Activated CD8-positive, alpha-beta memory T cell treated with anti-CD3 and anti-CD28 coated beads, Interleukin-2, amount 50 U/mL, for 24 hours (primary cell): ENCODE data around the gene ERAS.

Experiments
- DNase-seq: peaks from one replicate; pipeline ENCODE4 v3.0.0-alpha.2; 2020; ENCODE audit errors: extremely low read depth

Gene ERAS, protein sequence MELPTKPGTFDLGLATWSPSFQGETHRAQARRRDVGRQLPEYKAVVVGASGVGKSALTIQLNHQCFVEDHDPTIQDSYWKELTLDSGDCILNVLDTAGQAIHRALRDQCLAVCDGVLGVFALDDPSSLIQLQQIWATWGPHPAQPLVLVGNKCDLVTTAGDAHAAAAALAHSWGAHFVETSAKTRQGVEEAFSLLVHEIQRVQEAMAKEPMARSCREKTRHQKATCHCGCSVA

DNA sequence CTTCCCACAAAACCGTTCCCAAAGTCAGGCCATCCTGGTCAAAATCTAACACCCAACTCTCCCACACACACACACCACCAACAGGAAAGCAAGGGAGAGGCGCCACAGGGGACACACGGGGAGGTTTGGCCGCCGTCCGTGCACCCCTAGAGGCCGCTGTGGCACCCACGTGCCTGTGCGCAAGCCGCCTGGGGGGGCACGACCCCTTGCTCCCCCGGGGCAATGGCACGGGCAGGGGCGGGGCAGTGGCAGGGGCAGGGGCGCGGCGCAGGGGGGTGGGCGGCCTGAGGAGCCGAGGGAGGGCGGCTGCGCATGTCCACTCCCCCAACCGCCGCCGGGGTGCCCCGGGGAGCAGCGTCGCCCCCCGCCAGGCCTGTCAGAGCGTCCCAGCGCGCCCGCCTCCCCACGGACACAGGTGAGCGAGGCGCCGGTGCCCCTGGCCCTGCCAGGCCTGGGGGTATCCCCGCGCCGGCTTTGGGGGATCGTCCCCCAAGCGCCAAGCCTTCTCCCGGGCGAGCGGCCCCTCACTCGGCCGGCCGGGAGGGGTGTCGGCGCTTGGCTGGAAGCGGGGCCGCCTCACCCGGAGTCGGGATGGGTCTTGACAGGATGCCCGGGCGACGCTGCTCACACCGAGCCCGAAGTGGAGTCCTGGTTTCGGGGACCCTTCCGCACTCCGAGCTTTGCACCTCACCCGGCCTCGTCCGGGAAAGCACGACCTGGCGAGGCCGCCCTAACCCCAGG is at the start of gene ERAS:
ERAS (plus strand) TSS at position 379 of the 741 bp plus-strand sequence. CDS start 2,611 bp downstream, outside the sequence.
- DNase-seq: no peak

- DNase-seq: no peak
Observed at GRCh38 chrX:48776818-48777439, 49.4 kb upstream of the ERAS start.

- DNase-seq: no peak
Observed at GRCh38 chrX:48779399-48779798, 46.9 kb upstream of the ERAS start.

GRCh38 chrX:48781705-48782104 is 44.6 kb upstream of the ERAS start:
- no peak for DNase-seq

GRCh38 chrX:48782216-48782615 is 44.1 kb upstream of the ERAS start:
- DNase-seq: no peak

- DNase-seq: no peak
Observed at GRCh38 chrX:48782795-48783194, 43.5 kb upstream of the ERAS start.

GRCh38 chrX:48784726-48785125 is 41.6 kb upstream of the ERAS start:
- no peak for DNase-seq

DNA sequence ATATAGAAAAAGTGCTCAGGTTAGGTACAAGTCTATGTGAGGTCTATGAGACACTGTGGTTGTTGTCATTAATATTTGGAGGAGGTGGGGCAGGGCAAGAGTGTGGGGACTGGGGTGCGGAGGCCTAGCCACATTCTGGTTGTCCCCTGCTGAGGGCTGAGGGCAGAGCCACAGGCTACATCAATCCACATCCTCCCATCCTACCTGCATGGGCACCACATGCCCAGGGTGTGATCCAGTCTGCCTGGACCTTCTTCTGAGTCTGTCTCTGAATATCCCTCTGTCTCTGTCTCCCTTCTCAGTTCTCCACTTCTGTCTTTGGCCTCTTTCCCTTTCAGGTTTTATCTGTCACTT is 41.1 kb upstream of the ERAS start:
- no peak for DNase-seq

- no peak for DNase-seq
Observed at GRCh38 chrX:48785540-48786214, 40.6 kb upstream of the ERAS start.

DNA sequence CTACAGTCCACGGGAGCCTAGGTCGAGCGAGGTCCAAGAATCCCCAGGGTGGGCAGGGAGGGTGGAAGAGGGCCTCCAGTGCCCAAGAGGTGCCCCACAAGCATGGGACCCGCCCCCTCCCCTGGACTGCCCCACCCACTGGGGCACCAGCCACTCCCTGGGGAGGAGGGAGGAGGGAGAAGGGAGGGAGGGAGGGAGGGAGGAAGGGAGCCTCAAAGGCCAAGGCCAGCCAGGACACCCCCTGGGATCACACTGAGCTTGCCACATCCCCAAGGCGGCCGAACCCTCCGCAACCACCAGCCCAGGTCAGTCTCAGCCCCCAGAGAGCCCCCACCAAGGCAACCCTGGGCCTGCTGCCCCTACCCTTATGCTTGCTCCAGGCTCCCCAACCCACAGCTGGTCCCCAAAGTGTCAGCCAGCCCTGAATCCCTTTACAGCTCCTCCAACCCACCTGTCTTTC is 39.9 kb upstream of the ERAS start, which contains the start of gene GATA1:
GATA1 (plus strand) TSS at position 250 of the 460 bp plus-strand sequence. CDS start 4,520 bp downstream, outside the sequence.
- no peak for DNase-seq

GRCh38 chrX:48786825-48787504 is 39.3 kb upstream of the ERAS start:
- DNase-seq: no peak

DNA sequence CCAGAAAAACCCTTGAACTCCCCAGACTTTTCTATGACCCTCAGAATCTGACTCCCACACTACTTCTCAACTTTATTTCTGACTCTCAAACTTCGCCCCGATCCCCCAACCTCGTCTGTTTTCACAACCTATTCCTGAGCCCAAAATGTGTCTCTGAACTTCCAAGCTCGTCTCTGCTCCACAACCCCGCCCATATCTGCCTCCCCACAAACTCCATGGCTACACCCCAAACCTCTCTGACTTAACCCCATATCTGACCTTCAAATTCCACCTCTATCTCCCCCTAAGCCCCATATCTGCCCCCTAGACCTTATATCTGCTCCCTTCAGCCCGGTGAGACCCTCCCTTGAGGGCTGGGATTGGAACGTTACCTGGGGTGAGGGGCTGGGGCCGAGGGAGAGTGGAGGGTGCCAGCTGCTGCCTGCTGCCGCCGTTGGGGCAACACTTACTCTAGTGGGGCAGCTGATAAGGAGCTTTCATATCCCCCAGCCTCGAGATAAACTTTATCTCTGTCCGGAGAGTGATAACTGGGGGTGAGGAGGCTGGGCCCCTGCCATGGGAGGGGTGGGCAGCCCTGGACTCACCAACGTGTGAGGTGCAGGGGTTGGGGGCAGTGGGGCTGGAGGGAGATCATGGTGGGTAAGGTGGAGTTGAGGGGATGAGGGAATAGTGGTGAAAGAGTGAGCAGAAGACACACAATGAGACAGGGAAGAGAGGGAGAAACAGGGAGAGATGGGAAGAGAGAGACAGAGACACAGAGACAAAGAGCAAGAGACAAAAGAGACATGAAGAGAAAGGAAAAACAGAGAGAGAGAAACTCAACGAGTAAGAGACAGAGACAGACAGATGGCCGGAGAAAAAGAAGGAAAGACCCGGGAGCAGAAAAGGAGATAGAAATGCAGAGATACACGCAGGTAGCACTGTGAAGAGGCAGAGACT is 38.5 kb upstream of the ERAS start:
- no peak for DNase-seq

GRCh38 chrX:48789366-48790220 is 36.7 kb upstream of the ERAS start:
- DNase-seq: no peak

DNA sequence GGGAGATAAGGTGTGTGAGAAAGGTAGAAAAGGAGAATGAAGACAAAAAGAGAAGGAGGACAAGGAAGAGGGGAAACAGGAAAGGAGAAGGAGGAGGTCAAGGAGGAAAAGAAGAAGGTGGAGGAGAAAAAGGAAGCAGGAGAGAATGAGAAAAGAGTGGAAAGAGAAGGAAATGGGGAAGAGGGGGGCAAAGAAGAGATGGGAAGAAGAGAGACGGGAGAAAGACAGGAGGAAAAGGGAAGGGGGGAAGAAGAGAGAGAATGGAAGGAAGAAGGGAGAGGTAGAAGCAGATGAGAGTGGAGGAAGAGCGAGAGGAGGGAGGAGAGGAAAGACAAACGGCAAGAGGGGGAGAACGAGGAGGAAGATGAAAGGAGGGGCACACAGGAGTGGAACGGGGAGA is 35.8 kb upstream of the ERAS start:
- DNase-seq: no peak

GRCh38 chrX:48791063-48791820 is 35.1 kb upstream of the ERAS start:
- DNase-seq: no peak

DNA sequence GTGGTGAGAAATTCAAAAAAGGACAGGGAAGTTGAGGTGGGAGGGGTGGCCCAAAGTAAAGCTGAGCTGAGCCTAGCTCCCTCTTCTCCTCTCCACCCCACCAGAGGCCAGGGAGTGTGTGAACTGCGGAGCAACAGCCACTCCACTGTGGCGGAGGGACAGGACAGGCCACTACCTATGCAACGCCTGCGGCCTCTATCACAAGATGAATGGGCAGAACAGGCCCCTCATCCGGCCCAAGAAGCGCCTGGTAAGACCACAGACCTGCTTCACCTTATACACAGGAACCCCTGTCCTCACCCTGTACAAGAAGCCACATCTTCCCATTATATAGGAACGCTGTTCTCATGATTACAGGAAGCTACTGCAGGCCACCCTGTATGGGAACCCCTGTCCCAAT is 34.1 kb upstream of the ERAS start:
- DNase-seq: no peak

GRCh38 chrX:48793935-48794334 is 32.4 kb upstream of the ERAS start:
- no peak for DNase-seq

DNA sequence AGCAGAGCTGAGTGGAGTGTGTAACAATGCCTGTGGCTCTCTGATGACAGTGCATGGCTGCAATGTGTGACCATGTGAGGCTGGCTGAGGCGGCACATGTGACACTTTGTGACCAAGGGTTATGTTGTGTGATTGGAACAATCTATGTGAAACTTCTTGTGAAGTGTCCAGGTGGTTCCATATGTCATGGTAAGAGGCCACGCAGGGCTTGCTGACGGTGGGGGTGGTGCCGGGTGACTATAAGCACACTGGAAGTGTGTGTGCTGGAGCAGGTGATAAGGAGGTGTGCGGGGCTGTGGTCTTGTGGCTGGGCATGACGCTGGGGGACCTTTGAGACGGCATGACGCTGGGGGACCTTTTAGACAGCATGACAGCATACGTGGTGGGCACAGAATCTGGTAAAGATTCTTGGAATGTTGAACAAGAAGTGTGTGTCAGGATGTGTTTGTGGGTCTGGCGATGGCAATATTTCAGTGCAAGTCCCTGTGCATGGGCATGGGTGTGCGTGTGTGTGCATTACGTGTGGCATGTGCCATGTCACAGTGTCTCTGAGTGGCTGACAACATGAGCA is 31.9 kb upstream of the ERAS start:
- DNase-seq: no peak
